Measurements from ENCODE around the gene ACSF2. TPM values are rescaled to one million over a fixed set of nuclear protein-coding genes. Genes with fewer than 3 reads are reported as not detected.
"Not testable (repeated sequence)": the region's sequence is repeated elsewhere in the genome, so short reads cannot be mapped to it uniquely, and the experiment has no call there.

Gene ACSF2
- polyA plus RNA-seq, 1 of the 3 experiments (the other 2 are of a cell fraction), result 46.6 TPM

DNA sequence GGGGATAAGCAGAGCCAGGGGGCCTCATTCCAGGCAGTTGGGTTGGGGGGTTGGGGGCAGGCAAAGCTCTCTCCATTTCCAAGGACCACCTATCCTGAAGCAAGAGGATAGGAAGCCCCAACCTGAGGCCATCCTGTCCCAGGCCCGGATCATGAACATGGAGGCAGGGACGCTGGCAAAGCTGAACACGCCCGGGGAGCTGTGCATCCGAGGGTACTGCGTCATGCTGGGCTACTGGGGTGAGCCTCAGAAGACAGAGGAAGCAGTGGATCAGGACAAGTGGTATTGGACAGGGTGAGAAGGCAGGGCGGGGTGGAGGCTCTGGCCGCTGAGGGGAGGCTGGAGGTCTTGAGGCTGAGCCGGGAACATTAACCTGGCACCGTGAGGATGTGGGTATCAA is 46.3 kb downstream of the ACSF2 start:
- WGBS (ENCODE audit: low lambda C conversion rate), result 90% methylated on average over 10 of the region's 10 CpGs
- no peak for DNase-seq

DNA sequence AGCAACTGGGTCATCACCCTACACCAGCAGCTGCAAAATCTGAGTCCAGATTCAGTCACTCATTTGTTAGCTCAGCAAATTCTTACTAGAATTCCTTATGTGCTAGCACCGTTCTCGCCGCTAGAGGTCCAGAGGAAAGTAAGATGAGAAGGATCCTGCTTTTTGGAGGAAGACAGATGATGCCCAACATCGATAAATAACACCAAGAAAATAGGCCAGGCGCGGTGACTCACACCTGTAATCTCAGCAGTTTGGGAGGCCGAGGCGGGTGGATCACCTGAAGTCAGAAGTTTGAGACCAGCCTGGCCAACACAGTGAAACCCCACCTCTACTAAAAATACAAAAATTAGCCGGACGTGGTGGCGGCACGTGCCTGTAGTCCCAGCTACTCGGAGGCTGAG is 46.7 kb downstream of the ACSF2 start:
- WGBS (ENCODE audit: low lambda C conversion rate), result 83% methylated on average over 13 of the region's 13 CpGs
- H4K20me1 ChIP-seq (ENCODE audit: insufficient read depth); H3F3A ChIP-seq (replicated peaks; ENCODE audit: insufficient read depth); H3K4me2 ChIP-seq; H3K9me2 ChIP-seq; H2AFZ ChIP-seq (ENCODE audit: low read depth); H3K9me3 ChIP-seq; H3K36me3 ChIP-seq (replicated peaks in 1 of 2; ENCODE audit: control insufficient read depth in 1 of 2, insufficient read depth in 2 of 2, low read length in 1 of 2); H3K9ac ChIP-seq; H3K79me2 ChIP-seq (ENCODE audit: insufficient read depth); H3K27me3 ChIP-seq (ENCODE audit: insufficient read depth); POLR2A ChIA-PET; DNase-seq; H3K27ac ChIP-seq (ENCODE audit: low read depth in 2 of 2, low read length in 1 of 2); H3K4me3 ChIP-seq (ENCODE audit: low read depth in 2 of 2, low read length in 1 of 2): not testable (repeated sequence)
- peaks cover 0 to 17% of the 10 kb centered on the region in 2 experiments; a peak in 1 of 4 replicates for H3K4me1 ChIP-seq (ENCODE audit: control insufficient read depth in 1 of 2, insufficient read depth in 2 of 2, low read depth in 1 of 2, low read length in 1 of 2)
- CTCF ChIA-PET, result interaction anchor here (1.0 to 5.6 kb wide), 11 partner anchors 9 to 321 kb away, joined by 3 to 27 read pairs (median 5); partner anchors contain the start of gene LRRC59

More for the DNA sequence above, 46.3 kb downstream of the ACSF2 start:
- Histone ChIP-seq H2AFZ (ENCODE audit: low read depth) (no peak overlapping the region), H3K4me2 (no peak overlapping the region), H4K20me1 (ENCODE audit: insufficient read depth) (no peaks in the 10 kb centered on the region), H3K9ac (no peak overlapping the region), H3K27ac (ENCODE audit: low read depth in 2 of 2, low read length in 1 of 2) (no peak overlapping the region), H3K9me2 (no peaks in the 10 kb centered on the region), H3K4me3 (ENCODE audit: low read depth in 2 of 2, low read length in 1 of 2) (no peak overlapping the region), H3K27me3 (ENCODE audit: insufficient read depth) (no peaks in the 10 kb centered on the region), H3K36me3 (replicated peaks in 1 of 2; ENCODE audit: control insufficient read depth in 1 of 2, insufficient read depth in 2 of 2, low read length in 1 of 2) (no peaks in the 10 kb centered on the region), H3F3A (replicated peaks; ENCODE audit: insufficient read depth) (no peaks in the 10 kb centered on the region), H3K79me2 (ENCODE audit: insufficient read depth) (no peaks in the 10 kb centered on the region), H3K9me3 (no peaks in the 10 kb centered on the region), H3K4me1 (ENCODE audit: control insufficient read depth in 1 of 2, insufficient read depth in 2 of 2, low read depth in 1 of 2, low read length in 1 of 2) (peaks cover 0 to 17% of the 10 kb centered on the region in 2 experiments; a peak in 1 of 4 replicates)
- ChIA-PET CTCF (interaction anchor here (1.0 to 5.6 kb wide), 10 partner anchors 10 to 320 kb away, joined by 3 to 27 read pairs (median 6); partner anchors contain the start of gene LRRC59), POLR2A (no interaction called here)
- TF ChIP-seq FOXM1 (IDR thresholded peaks at IDR 0.05; ENCODE audit: low read depth), result no peak

GRCh38 chr17:50473901-50474300 is 47.9 kb downstream of the ACSF2 start:
- WGBS (ENCODE audit: low lambda C conversion rate), result 82% methylated on average over 11 of the region's 11 CpGs
- Histone ChIP-seq H3K9me2 (no peaks in the 10 kb centered on the region), H3K36me3 (replicated peaks in 1 of 2; ENCODE audit: control insufficient read depth in 1 of 2, insufficient read depth in 2 of 2, low read length in 1 of 2) (no peaks in the 10 kb centered on the region), H3F3A (replicated peaks; ENCODE audit: insufficient read depth) (peaks cover 10% of the 10 kb centered on the region), H3K9me3 (no peaks in the 10 kb centered on the region), H3K4me3 (ENCODE audit: low read depth in 2 of 2, low read length in 1 of 2) (no peak overlapping the region), H3K9ac (no peak overlapping the region), H3K4me2 (no peak overlapping the region), H3K27ac (ENCODE audit: low read depth in 2 of 2, low read length in 1 of 2) (no peak overlapping the region), H3K79me2 (ENCODE audit: insufficient read depth) (no peaks in the 10 kb centered on the region), H3K4me1 (ENCODE audit: control insufficient read depth in 1 of 2, insufficient read depth in 2 of 2, low read depth in 1 of 2, low read length in 1 of 2) (peaks cover 0 to 17% of the 10 kb centered on the region in 2 experiments; a peak in 1 of 4 replicates), H4K20me1 (ENCODE audit: insufficient read depth) (no peaks in the 10 kb centered on the region), H2AFZ (ENCODE audit: low read depth) (no peak overlapping the region), H3K27me3 (ENCODE audit: insufficient read depth) (no peaks in the 10 kb centered on the region)
- DNase-seq, result no peak
- TF ChIP-seq FOXJ3 (CRISPR knock-in tag; IDR thresholded peaks at IDR 0.05), result no peak
- no peak for TF ChIP-seq POLR2AphosphoS5 (IDR thresholded peaks at IDR 0.05; ENCODE audit: low read depth, low read length)
- no peak for TF ChIP-seq YY1 (IDR thresholded peaks at IDR 0.05; ENCODE audit: low read depth)
- TF ChIP-seq RCOR1 (IDR thresholded peaks at IDR 0.05; ENCODE audit: low read length), result no peak
- TF ChIP-seq TCF12 (IDR thresholded peaks at IDR 0.05), result no peak
- no peak for TF ChIP-seq JUND (IDR thresholded peaks at IDR 0.05)
- no peak for TF ChIP-seq GABPA (IDR thresholded peaks at IDR 0.05; ENCODE audit: low read depth)
- no peak for TF ChIP-seq TAF1 (IDR thresholded peaks at IDR 0.05; ENCODE audit: borderline replicate concordance, low read depth, low read length)
- no peak for TF ChIP-seq ZBTB33 (IDR thresholded peaks at IDR 0.05; ENCODE audit: borderline replicate concordance, low read depth)
- no peak for TF ChIP-seq NRF1 (IDR thresholded peaks at IDR 0.05; ENCODE audit: low read depth, low read length)
- no peak for TF ChIP-seq GATA2 (CRISPR knock-in tag; IDR thresholded peaks at IDR 0.05)
- no peak for TF ChIP-seq MEF2A (IDR thresholded peaks at IDR 0.05; ENCODE audit: borderline replicate concordance, low read depth)
- TF ChIP-seq, protein P1, sequence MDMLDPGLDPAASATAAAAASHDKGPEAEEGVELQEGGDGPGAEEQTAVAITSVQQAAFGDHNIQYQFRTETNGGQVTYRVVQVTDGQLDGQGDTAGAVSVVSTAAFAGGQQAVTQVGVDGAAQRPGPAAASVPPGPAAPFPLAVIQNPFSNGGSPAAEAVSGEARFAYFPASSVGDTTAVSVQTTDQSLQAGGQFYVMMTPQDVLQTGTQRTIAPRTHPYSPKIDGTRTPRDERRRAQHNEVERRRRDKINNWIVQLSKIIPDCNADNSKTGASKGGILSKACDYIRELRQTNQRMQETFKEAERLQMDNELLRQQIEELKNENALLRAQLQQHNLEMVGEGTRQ (IDR thresholded peaks at IDR 0.05; ENCODE audit: borderline replicate concordance, low read depth, low read length), result no peak
- TF ChIP-seq, protein P2, sequence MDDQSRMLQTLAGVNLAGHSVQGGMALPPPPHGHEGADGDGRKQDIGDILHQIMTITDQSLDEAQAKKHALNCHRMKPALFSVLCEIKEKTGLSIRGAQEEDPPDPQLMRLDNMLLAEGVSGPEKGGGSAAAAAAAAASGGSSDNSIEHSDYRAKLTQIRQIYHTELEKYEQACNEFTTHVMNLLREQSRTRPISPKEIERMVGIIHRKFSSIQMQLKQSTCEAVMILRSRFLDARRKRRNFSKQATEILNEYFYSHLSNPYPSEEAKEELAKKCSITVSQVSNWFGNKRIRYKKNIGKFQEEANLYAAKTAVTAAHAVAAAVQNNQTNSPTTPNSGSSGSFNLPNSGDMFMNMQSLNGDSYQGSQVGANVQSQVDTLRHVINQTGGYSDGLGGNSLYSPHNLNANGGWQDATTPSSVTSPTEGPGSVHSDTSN (IDR thresholded peaks at IDR 0.05), result no peak
- no peak for TF ChIP-seq RAD21 (IDR thresholded peaks at IDR 0.05; ENCODE audit: low read length)
- TF ChIP-seq MXI1 (IDR thresholded peaks at IDR 0.05; ENCODE audit: low read depth, low read length), result no peak
- ChIA-PET POLR2A (no interaction called here), CTCF (interaction anchor here (0.6 to 5.6 kb wide), 8 partner anchors 11 to 272 kb away, joined by 3 to 27 read pairs (median 4); partner anchors contain the start of genes COL1A1 and LRRC59)

All from SK-N-SH (cell line).